ENCODE data around the gene EDNRA. TPM values are rescaled to one million over a fixed set of nuclear protein-coding genes. Genes with fewer than 3 reads are reported as not detected.

The EDNRA gene
- total and polyA plus RNA-seq, 2 of the 8 experiments (the other 6 are each of a cell fraction or from before 2014, with no cell fraction given): 1.7 to 3.3 TPM

DNA sequence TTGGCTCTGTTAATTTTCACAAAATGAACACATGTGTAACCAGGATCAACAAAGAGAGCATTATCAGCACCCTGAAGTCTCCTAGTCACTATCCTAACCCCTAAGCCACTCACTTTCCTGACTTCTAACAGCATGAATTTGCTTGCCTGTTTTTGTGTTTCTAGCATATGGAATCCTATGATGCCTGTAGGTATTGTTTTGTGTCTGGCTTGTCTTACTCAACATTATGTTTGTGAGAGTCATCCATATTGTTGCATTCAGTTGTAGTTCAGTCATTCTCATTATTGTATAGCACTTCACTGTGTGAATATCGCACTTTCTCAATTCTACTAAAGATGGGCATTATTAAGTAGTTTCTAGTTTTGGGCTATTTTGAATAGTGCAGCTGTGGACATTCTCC is 15.6 kb downstream of the EDNRA start:
- Histone ChIP-seq H3K4me3 (ENCODE audit: extremely low read depth in 1 of 4, insufficient read depth in 2 of 4, low read depth in 3 of 4, low read length in 4 of 4) (no peak overlapping the region), H3K27ac (ENCODE audit: low read depth, low read length) (no peak overlapping the region), H2BK120ac (replicated peaks; ENCODE audit: low read depth, low read length) (no peak overlapping the region), H2BK12ac (ENCODE audit: low read depth, low read length) (no peak overlapping the region), H3K27me3 (replicated peaks in 1 of 4; ENCODE audit: control insufficient read depth in 3 of 4, extremely low read depth in 1 of 4, insufficient read depth in 3 of 4, low read length in 3 of 4) (no peaks in the 10 kb centered on the region; a peak in 1 of 7 replicates), H3K79me1 (ENCODE audit: low read depth, low read length) (no peaks in the 10 kb centered on the region), H3K4me2 (ENCODE audit: insufficient read depth in 1 of 2, low read depth in 2 of 2, low read length in 2 of 2) (no peak overlapping the region), H3K23ac (ENCODE audit: insufficient read length) (no peak overlapping the region), H3K79me2 (ENCODE audit: control insufficient read depth in 1 of 2, insufficient read depth in 2 of 2, low read length in 2 of 2) (no peaks in the 10 kb centered on the region), H3K4ac (replicated peaks; ENCODE audit: insufficient read length, low read depth, low read length) (no peak overlapping the region), H3K9me3 (ENCODE audit: insufficient read depth in 2 of 2, low read depth in 1 of 2, low read length in 1 of 2) (no peaks in the 10 kb centered on the region; a peak in 1 of 4 replicates), H3K23me2 (ENCODE audit: low read depth, low read length) (no peaks in the 10 kb centered on the region), H2BK15ac (ENCODE audit: low read length) (no peak overlapping the region), H4K91ac (replicated peaks; ENCODE audit: insufficient read length, low read length) (no peak overlapping the region), H3K14ac (ENCODE audit: insufficient read length) (no peak overlapping the region), H2AK5ac (ENCODE audit: low read depth, low read length) (no peak overlapping the region), H3K18ac (ENCODE audit: extremely low read depth, low read length) (no peak overlapping the region), H4K8ac (ENCODE audit: extremely low read depth, insufficient read depth, low read length) (no peak overlapping the region), H3K36me3 (ENCODE audit: control insufficient read depth in 2 of 4, insufficient read depth in 4 of 4, low read length in 3 of 4) (no peaks in the 10 kb centered on the region), H4K5ac (ENCODE audit: insufficient read length, low read depth, low read length) (no peak overlapping the region), H3K56ac (replicated peaks; ENCODE audit: insufficient read length, low read depth, low read length) (no peak overlapping the region), H2AFZ (ENCODE audit: low read length) (no peak overlapping the region), H2BK20ac (ENCODE audit: low read length) (no peak overlapping the region), H3K4me1 (replicated peaks in 1 of 4; ENCODE audit: control insufficient read depth in 3 of 4, insufficient read depth in 4 of 4, low read length in 3 of 4) (no peaks in the 10 kb centered on the region), H2BK5ac (ENCODE audit: low read depth, low read length) (no peak overlapping the region), H4K20me1 (replicated peaks in 1 of 2; ENCODE audit: control insufficient read depth in 1 of 2, insufficient read depth in 2 of 2, low read length in 2 of 2) (no peaks in the 10 kb centered on the region), H3K9ac (replicated peaks in 1 of 4; ENCODE audit: extremely low read depth in 1 of 4, low read depth in 3 of 4, low read length in 3 of 4) (no peak overlapping the region)
- WGBS, 2 experiments (ENCODE audit: extremely low coverage in 1 of 2, insufficient coverage in 1 of 2, insufficient read length in 1 of 2, insufficient replicate concordance in 2 of 2, low coverage in 1 of 2, low lambda C conversion rate in 2 of 2, missing lambda C conversion rate in 1 of 2): 92% methylated on average over 1 of the region's 1 CpG; no CpG with 5 or more reads in 1 of the 2 experiments
- ChIA-PET POLR2A (ENCODE audit: partially characterized antibody) (no interaction called here), CTCF (ENCODE audit: partially characterized antibody) (interaction anchor here (0.6 to 1.2 kb wide), 2 partner anchors 23 to 375 kb away, joined by 3 to 5 read pairs; no protein-coding TSS in a partner anchor)
- no peak for FAIRE-seq
- no peak for DNase-seq (ENCODE audit: low read depth in 1 of 2, low spot score in 2 of 2)
- no peak for TF ChIP-seq EP300 (IDR thresholded peaks at IDR 0.05; ENCODE audit: borderline replicate concordance in 1 of 2, low read depth in 2 of 2, low read length in 2 of 2)
- no peak for TF ChIP-seq TCF12 (IDR thresholded peaks at IDR 0.05; ENCODE audit: low read depth, low read length)
- no peak for TF ChIP-seq KDM5A (IDR thresholded peaks at IDR 0.05; ENCODE audit: low read length)
- TF ChIP-seq POU5F1 (IDR thresholded peaks at IDR 0.05; ENCODE audit: low read depth, low read length): no peak
- no peak for TF ChIP-seq SP1 (IDR thresholded peaks at IDR 0.05; ENCODE audit: low read depth, low read length)
- TF ChIP-seq RFX5 (IDR thresholded peaks at IDR 0.05; ENCODE audit: borderline replicate concordance, low read depth, low read length): no peak
- TF ChIP-seq SUZ12 (IDR thresholded peaks at IDR 0.05; ENCODE audit: low read length): no peak
- TF ChIP-seq CTCF (IDR thresholded peaks at IDR 0.05; ENCODE audit: control extremely low read depth in 1 of 3, insufficient read depth in 1 of 3, low read depth in 1 of 3, low read length in 3 of 3): no peak
- TF ChIP-seq FOSL1 (IDR thresholded peaks at IDR 0.05; ENCODE audit: insufficient read depth, low read depth, low read length): no peak
- no peak for TF ChIP-seq BCL11A (IDR thresholded peaks at IDR 0.05; ENCODE audit: low read depth in 2 of 2, low read length in 2 of 2)
- no peak for TF ChIP-seq CHD1 (IDR thresholded peaks at IDR 0.05; ENCODE audit: low read depth, low read length)
- TF ChIP-seq CHD2 (IDR thresholded peaks at IDR 0.05; ENCODE audit: low read length): no peak

All from H1 (cell line).